BLaER1 (cell line): ENCODE results near the gene TTC34.

ENCODE experiments used
- H3K27ac ChIP-seq: shearing (Covaris generic); formaldehyde crosslinking; 2 replicates; pipeline ENCODE4 v1.8.1; 2022
- H3K27me3 ChIP-seq: shearing (Covaris generic); formaldehyde crosslinking; 2 replicates; pipeline ENCODE4 v1.8.1; 2022
- H3K36me3 ChIP-seq: shearing (Covaris generic); formaldehyde crosslinking; 2 replicates; pipeline ENCODE4 v1.8.1; 2022
- H3K4me1 ChIP-seq: shearing (Covaris generic); formaldehyde crosslinking; 2 replicates; pipeline ENCODE4 v1.8.1; 2022
- H3K4me2 ChIP-seq: shearing (Covaris generic); formaldehyde crosslinking; 2 replicates; pipeline ENCODE4 v1.8.1; 2022
- H3K4me3 ChIP-seq: shearing (Covaris generic); formaldehyde crosslinking; 2 replicates; pipeline ENCODE4 v1.8.1; 2022
- H3K9ac ChIP-seq: shearing (Covaris generic); formaldehyde crosslinking; 2 replicates; pipeline ENCODE4 v1.8.1; 2022
- H3K9me3 ChIP-seq: shearing (Covaris generic); formaldehyde crosslinking; 2 replicates; pipeline ENCODE4 v1.8.1; 2022
- H4K20me1 ChIP-seq: shearing (Covaris generic); formaldehyde crosslinking; 2 replicates; pipeline ENCODE4 v1.8.1; 2022
- Cebpa-rat ChIP-seq: shearing (Covaris generic); IDR thresholded peaks from 2 replicates; pipeline ENCODE4 v1.8.1; 2022

TTC34 gene

DNA sequence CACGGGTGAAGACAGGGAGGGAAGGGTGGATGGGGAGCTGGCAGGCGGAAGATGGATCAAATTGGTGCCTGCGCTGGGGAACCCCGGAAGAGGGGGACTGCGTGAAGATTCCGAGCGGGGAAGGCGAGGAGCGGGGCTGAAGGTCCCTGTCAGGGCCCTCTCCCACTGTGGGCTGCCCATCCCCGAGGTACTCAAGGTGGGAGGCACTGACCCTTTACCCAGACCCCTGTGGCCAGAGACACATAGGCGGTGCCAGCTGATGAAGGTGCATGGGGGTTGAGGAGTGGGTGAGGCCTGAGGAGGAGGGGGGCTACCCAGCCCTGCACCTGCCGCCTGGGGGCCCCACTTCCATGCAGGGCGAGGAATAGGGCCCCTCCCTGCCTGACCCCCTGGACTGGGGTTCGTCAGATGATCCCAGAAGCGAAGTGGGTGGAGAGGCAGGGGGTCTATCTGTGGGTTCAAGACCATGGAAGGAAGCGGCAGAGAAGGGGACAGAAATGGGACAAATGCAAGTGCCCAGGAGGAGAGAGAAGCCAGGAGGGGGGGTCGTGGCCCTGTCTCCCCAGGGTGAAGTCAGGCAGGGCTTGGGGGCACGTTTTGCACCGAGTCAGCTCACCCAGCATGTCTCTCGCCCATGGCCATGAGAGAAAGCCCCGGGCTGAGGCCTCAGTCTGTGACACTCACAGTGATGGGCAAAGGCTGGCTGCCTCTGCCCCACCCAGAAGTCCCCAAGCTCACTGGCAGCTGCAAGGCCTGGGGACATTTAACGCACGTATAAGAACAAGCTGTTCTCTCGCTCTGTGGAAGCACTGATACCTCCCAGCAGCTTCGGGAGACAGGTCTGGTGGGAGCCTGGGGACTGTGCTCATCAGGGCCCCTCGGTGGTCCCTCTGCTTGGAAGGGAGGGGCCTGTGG lies 161.6 kb downstream of the TTC34 start:
- Histone ChIP-seq H3K27ac (no peak overlapping the region), H3K27me3 (peaks cover 16% of the 10 kb centered on the region), H3K4me1 (peaks cover 27% of the 10 kb centered on the region), H3K4me2 (no peak overlapping the region), H3K9ac (no peak overlapping the region), H3K9me3 (peaks cover 31% of the 10 kb centered on the region), H4K20me1 (peaks cover 18% of the 10 kb centered on the region), H3K36me3 (no peaks in the 10 kb centered on the region), H3K4me3 (no peak overlapping the region)
- TF ChIP-seq Cebpa-rat = no peak

GRCh38 chr1:2639203-2639602 lies 162.3 kb downstream of the TTC34 start:
- H3K27ac ChIP-seq = no peak overlapping the region
- H3K4me1 ChIP-seq = peaks cover 27% of the 10 kb centered on the region
- H3K4me2 ChIP-seq = no peak overlapping the region
- H3K9ac ChIP-seq = no peak overlapping the region
- H4K20me1 ChIP-seq = peaks cover 18% of the 10 kb centered on the region
- TF ChIP-seq Cebpa-rat = no peak
- H3K9me3 ChIP-seq = peaks cover 31% of the 10 kb centered on the region
- no peak overlapping the region for H3K4me3 ChIP-seq
- no peaks in the 10 kb centered on the region for H3K36me3 ChIP-seq
- peaks cover 9% of the 10 kb centered on the region for H3K27me3 ChIP-seq

DNA sequence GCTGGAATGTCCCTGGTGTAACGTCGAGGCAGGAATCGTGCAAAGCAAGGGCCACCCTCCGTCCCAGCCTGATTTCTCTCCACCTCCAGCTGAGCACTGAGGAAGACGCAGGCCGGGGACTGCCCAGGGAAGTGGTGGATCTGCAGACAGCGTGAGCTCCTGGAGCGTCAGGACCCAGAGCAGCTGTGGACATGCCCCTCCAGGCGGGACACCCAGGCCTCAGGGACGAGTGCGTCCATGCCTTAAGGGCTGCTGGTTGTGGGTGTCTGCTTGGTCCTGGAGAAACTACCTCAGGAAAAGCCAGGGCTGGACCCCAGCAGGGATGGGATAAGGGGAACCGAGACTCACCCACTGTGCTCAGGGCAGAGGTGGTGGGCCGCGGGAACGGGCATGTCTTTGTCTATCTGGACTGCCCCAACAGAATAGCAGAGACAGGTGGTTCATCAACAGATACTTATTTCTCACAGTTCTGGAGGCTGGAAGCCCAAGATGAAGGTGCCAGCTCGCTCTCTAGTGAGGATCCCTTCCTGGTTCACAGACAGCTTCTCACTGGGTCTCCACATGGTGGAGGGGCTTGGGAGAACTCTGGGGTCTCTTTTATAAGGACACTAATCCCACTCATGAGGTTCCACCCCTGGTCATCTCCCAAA lies 162.9 kb downstream of the TTC34 start:
- no peak overlapping the region for H3K27ac ChIP-seq
- H4K20me1 ChIP-seq = peaks cover 18% of the 10 kb centered on the region
- H3K36me3 ChIP-seq = no peaks in the 10 kb centered on the region
- peaks cover 3% of the 10 kb centered on the region for H3K27me3 ChIP-seq
- H3K4me3 ChIP-seq = no peak overlapping the region
- TF ChIP-seq Cebpa-rat = no peak
- peaks cover 31% of the 10 kb centered on the region for H3K9me3 ChIP-seq
- peaks cover 24% of the 10 kb centered on the region for H3K4me1 ChIP-seq
- no peak overlapping the region for H3K9ac ChIP-seq
- H3K4me2 ChIP-seq = no peak overlapping the region

DNA sequence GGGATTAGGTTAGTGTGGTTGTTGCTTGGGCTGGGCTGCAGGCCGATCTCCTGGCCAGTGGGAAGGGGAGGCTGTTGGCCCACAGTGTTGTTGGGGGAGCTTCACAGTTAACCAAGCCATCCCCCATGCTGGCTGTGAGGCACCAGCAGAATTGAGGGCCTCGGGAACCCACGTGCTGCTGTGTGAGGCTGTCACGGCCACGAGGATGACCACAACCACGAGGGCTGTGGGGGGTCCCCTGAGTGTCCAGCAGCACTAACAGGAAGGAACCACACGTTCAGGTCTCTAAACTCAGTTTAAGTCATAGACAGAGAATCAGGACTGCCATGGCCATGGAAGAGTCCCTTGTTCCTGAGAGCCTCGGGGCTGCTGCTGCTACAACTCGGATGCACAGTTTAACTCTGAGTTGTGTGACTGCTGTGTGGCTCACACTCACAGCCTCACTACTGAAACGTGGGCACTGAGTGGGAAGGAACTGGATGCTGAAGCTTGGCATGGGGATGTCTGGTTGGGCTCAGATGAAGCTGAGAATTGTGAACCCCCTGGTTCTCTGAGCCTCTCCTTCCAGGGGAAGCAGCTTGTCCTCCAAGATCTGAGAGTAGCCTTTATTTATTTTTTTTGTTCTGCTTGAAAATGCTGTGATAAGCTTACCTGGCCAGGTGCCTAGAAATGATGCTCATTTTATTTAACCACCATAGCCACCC lies 163.9 kb downstream of the TTC34 start:
- no peak for TF ChIP-seq Cebpa-rat
- Histone ChIP-seq H4K20me1 (peaks cover 18% of the 10 kb centered on the region), H3K27ac (no peak overlapping the region), H3K27me3 (no peaks in the 10 kb centered on the region), H3K9ac (no peak overlapping the region), H3K36me3 (no peaks in the 10 kb centered on the region), H3K4me1 (peaks cover 26% of the 10 kb centered on the region), H3K4me3 (no peak overlapping the region), H3K9me3 (peaks cover 31% of the 10 kb centered on the region), H3K4me2 (no peak overlapping the region)

GRCh38 chr1:2636733-2637132 lies 164.8 kb downstream of the TTC34 start:
- TF ChIP-seq Cebpa-rat = no peak
- H3K4me2 ChIP-seq = no peak overlapping the region
- peaks cover 24% of the 10 kb centered on the region for H3K4me1 ChIP-seq
- H4K20me1 ChIP-seq = peaks cover 12% of the 10 kb centered on the region
- H3K27ac ChIP-seq = no peak overlapping the region
- H3K9ac ChIP-seq = no peak overlapping the region
- H3K27me3 ChIP-seq = no peaks in the 10 kb centered on the region
- no peaks in the 10 kb centered on the region for H3K36me3 ChIP-seq
- no peak overlapping the region for H3K4me3 ChIP-seq
- peaks cover 31% of the 10 kb centered on the region for H3K9me3 ChIP-seq

DNA sequence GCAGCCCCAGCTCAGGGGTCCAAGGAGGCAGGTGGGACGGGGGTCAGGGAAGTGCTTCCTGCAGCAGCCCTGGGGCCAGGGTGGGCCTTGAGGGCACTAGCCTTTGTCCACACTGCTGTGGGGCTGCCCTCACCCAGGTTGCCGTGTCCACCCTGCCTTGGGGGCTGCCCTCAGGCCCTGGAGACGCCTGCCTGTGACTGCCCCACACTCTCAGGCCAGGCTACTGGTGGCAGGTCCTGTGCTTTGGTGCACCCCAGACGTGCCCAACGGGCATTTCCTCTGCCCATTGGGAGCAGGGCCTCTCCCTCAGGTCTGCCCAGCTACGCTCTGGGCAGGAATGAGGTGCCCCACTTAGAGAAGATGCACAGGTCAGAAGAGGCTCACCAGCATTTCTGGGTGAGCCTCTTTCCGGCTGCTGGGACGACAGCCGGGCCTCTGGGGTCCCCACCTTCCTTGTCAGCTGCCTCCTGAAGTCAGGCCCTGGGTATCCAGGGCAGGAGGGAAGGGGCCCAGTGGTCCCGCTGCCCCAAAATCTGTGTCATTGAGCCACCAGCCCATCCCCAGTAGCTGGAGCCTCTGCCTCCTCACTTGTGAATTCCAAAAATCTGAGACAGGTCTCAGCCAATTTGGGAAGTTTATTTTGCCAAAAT lies 166.0 kb downstream of the TTC34 start:
- no peak for TF ChIP-seq Cebpa-rat
- Histone ChIP-seq H3K4me3 (no peak overlapping the region), H3K9me3 (peaks cover 32% of the 10 kb centered on the region), H3K27ac (no peak overlapping the region), H4K20me1 (0 out of 2 replicates have a peak, but pooled peaks cover 7% of the 10 kb centered on the region), H3K4me1 (peaks cover 25% of the 10 kb centered on the region), H3K4me2 (no peak overlapping the region), H3K36me3 (no peaks in the 10 kb centered on the region), H3K27me3 (peaks cover 6% of the 10 kb centered on the region), H3K9ac (no peak overlapping the region)

DNA sequence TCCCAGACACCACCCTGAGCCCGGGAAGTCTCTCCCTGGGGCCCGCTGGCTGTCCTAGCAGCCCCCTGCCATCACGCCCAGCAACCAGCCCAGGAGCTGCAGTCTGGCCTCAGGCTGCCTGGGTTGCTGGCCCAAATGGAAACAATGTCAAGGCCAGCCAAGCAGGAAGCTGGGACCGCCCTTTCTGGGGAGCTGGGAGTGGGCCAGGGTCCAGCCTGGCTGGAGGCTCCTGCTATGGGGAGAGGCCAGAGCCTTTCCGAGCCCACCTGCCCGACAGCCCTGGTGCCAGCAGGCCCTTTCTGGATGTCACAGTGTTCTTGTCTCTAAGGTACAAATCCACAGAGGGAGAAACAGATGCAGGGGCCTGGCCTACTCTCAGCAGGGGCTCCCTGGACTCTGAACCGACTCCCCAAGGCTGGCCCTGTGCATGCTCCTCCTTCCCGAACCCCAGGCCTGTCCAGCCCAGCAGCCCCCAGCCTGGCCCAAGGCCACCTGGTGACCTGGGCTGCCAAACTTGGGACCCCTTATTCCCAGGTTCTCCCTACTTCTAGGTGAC lies 167.5 kb downstream of the TTC34 start:
- Histone ChIP-seq H3K4me2 (no peak overlapping the region), H3K4me1 (peaks cover 22% of the 10 kb centered on the region), H3K9ac (no peak overlapping the region), H3K27ac (no peak overlapping the region), H3K9me3 (peaks cover 46% of the 10 kb centered on the region), H3K4me3 (no peak overlapping the region), H4K20me1 (peaks cover 7% of the 10 kb centered on the region; the same call in 1 of the 2 replicates), H3K27me3 (peaks cover 21% of the 10 kb centered on the region), H3K36me3 (no peaks in the 10 kb centered on the region)
- TF ChIP-seq Cebpa-rat = no peak

- no peaks in the 10 kb centered on the region for H3K36me3 ChIP-seq
These were observed 168.0 kb downstream of the TTC34 start for GRCh38 chr1:2633366-2633935.

More at GRCh38 chr1:2633366-2633935, 168.0 kb downstream of the TTC34 start:
- H3K4me3 ChIP-seq = no peak overlapping the region
- no peak overlapping the region for H3K27ac ChIP-seq
- H3K9ac ChIP-seq = no peak overlapping the region
- H4K20me1 ChIP-seq = peaks cover 7% of the 10 kb centered on the region; the same call in 1 of the 2 replicates
- H3K4me2 ChIP-seq = no peak overlapping the region; the same call in 1 of the 2 replicates
- H3K4me1 ChIP-seq = peaks cover 22% of the 10 kb centered on the region
- TF ChIP-seq Cebpa-rat = no peak
- H3K9me3 ChIP-seq = peaks cover 47% of the 10 kb centered on the region
- H3K27me3 ChIP-seq = peaks cover 26% of the 10 kb centered on the region
